CD4-positive, alpha-beta T cell treated with Interleukin-6 at 100 ng/mL for 8 hours (primary cell): Measurements from ENCODE around the gene TANC2.

Experiments
- DNase-seq: peaks from one replicate; pipeline ENCODE4 v3.0.0-alpha.2; 2020; ENCODE audit warnings: mixed read lengths, low spot score

TANC2 gene

DNA sequence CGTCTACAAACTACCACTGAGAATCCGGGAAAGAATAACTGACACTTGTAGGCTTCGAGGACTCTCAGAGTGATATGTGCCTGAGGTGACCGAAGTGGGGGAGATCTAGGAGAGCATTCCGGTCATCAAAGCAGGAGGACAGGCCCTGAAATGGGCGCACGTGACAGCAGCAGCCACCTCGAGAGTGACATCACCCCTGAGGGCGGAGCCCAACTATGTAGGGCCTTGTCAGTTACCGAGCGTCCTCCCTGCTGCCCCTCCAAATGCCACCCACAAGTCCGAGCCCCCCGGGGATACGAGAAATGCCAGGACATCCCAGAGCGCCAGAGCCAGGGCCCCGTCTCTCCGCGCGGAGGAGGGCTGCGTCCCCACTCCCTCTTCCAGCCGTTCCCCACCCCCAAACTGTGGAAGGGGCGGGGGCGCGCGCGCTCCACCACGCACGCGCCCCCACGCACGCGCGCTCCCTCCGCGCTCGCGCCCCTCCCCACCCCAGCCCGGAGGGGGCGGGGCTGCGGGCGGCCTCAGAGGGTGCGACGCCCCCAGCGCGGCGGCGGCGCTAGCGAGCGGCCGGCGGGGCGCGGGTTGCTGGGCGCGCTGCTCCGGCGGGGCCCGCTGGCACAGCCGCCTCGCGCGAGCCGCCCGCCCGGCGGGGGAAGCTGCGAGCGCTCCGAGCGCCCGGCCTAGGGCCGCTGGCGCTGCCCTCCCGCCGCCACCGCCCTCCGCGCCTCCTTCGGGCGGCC is at the start of gene TANC2:
Gene TANC2, plus strand, starts transcription at position 550 of the 740 bp plus-strand sequence. CDS start 43,325 bp downstream, outside the sequence.
- peak; percentile 79 for DNase-seq

- DNase-seq, result no peak
Observed at GRCh38 chr17:62916684-62917571, 49.1 kb upstream of the TANC2 start.

DNA sequence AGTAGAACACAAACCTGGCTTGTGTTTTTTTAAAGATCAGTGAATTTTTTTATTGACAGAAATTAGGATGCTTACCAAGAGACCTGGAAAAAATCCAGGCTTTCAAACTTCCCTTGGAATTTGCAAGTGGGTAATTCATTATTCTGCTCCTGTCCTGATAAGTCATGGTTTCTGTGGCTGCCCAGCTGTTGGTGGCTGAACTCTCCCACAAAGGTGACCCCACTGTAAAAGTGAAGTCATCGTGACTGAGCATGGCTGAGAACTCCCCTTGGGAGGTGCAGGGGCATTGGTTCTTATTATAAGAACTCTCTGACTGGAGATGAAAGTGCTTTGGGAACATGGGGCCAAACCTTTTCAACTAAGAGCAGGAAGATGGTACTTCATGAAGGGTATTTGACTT is 46.6 kb upstream of the TANC2 start:
- no peak for DNase-seq

DNA sequence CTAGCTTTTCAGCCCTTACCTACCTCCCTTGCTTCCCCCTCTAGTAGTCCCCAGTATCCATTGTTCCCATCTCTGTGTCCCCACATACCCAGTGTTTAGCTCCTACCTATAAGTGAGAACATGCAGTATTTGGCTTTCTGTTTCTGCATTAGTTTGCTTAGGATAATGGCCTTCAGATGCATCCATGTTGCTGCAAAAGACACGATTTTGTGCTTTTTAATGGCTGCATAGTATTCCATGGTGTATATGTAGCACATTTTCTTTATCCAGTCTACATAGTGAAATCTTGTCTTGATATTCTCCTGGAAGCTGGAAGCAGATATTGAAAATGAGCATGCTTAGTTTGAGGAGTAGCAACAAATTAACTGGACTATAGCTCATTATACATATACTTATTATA is 45.7 kb upstream of the TANC2 start:
- DNase-seq, result no peak

- DNase-seq, result no peak
Observed at GRCh38 chr17:62921817-62922216, 44.2 kb upstream of the TANC2 start.

DNA sequence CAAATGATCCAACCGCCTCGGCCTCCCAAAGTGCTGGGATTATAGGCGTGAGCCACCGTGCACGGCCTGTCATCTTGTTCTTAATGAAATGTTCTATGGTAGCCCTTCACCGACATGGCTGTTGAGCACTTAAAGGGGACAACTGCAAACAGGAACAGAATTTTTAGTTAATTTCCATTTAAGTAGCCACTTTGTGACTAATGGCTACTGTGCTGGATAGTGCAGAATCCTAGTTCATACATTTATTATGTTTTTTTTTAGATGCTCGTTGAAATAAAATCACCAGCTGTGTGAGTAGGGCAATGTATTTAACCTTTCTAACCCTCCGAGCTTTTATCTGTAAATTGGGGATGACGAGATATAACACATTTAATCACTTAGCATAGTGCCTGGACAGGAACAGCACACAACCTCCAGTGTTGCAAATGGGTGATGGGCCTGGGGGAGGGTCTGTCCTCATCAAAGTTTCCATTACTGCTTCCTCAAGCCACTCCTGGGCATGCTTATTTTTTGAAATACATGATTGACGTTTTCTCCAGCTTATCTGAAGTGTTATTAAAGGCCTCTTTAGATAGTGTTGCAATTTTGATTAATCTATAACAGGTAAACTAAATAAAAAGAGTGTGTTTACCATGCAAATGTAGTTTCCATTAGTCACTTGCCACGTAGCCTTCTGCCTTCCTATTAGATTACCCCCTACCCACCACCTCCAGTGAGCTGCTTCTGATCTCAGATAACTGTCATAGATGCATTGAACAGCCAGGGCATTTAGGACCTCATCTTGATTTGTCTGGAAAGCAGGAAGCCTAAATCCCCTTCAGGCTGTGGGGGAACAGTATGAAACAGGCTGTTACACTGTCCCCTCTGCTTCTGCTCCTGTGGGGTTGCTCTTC is 42.5 kb upstream of the TANC2 start:
- DNase-seq, result no peak

GRCh38 chr17:62925267-62925836 is 40.7 kb upstream of the TANC2 start:
- DNase-seq, result no peak

DNA sequence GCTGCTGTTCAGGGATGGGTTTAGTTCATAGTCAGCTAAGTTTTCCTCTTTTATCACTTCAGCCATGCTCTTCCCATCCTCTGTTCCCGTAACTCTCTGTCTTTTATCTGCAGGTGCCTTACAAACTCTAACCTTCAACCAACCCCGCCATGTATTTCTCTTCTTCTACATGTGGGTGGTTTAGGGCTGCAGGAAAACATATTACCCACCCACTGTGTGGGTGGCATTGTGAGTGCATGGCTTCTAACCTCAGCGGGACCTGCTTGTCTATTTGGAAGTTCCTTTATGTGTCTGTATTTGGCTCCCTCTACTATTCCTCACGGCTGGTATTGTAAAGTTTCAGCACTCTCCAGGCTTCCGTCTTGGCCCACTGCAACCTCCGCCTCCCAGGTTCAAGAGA is 39.0 kb upstream of the TANC2 start:
- DNase-seq, result no peak

DNA sequence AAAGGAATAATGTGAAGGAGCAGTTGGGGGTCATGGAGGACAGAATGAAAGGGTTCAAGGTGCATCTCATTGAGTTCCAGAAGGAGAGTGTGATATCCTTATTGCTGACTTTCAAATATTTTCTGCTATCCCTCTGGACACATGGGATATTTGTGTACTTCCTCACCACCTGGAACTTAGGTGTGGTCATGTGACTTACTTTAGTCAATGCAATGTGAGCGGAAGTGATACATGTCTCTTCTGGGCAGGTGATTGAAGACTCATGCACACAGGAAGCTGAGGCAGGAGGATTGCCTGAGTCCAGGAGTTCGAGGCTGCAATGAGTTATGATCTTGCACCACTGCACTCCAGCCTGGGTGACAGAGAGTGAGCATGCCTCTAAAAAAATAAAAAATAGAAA is 36.7 kb upstream of the TANC2 start:
- DNase-seq, result no peak

DNA sequence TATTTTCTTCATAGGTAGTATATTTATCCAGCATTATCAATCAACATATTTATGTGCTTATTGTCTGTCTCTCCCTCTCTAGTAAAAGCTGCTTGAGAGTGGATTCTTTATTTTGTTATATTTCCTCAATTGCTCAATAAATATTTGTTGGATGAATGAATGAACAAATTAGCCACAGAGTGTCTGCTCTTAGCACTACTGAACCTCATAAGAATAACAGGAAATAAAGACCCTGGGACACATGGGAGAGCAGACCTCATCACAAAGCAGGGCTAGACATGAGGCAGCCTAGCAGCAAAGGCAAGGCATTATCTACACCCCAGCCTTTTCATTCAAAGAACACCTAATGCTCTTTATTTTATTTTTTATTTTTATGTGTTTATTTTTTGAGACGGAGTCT is 34.9 kb upstream of the TANC2 start:
- DNase-seq, result no peak

DNA sequence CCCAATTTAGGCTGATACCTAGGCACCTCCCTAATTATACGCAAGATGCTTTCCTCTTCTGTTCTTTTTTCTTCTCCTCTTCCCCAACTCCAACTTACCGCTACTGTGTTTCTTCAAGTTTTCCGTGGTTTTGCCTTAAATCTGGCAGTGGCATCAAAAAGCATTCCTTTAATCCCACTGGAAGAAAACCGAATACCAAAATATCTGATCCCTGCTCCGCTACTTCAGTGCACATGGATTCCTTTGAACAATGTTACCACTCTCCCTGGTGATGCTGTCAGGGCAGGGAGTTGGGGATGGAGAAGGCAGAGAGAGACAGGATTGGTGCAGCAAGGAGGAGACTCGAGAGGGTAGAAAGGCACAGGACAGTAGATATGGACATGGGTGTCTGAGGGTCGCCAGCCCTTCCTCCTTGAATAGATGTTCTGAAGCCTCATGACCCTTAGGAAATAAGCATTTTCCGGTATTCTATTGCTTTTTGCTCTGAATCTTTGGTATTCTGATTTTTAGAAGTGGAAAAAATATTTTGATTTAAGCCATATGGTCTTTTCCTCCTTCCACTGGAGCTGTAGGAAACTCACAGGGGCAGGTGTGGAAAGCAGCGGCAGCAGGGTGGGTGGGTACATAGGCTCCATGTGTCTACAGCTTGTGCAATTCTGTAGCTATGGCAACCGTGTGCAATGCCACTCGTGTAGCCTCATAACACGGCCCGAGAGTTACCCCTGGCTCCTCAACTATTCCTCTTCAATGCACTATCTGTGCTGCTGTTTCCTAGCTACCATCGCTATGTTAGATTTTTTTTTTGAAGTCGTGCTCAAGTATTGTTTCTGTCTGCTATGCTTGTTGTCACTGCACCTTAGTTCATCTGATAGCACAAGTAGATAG is 32.3 kb upstream of the TANC2 start:
- DNase-seq, result no peak

DNA sequence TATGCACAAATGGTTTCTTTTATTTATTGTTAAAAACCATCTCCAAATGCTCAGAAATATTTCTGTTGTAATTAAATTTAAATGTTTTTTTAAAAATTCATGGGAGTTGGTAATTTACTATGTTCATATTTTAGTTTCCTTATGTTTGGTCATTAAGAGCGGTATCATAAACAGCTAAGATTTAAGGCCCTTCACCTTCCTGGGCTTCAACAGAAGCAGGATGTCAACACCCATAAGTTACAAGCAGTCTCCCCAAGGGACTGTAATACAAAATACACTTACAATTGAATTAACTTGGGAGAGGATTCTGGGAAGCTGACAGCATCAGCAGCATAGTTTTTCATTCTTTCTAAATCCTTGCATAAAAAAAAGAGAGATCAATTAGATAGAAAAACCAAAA is 30.9 kb upstream of the TANC2 start:
- no peak for DNase-seq

DNA sequence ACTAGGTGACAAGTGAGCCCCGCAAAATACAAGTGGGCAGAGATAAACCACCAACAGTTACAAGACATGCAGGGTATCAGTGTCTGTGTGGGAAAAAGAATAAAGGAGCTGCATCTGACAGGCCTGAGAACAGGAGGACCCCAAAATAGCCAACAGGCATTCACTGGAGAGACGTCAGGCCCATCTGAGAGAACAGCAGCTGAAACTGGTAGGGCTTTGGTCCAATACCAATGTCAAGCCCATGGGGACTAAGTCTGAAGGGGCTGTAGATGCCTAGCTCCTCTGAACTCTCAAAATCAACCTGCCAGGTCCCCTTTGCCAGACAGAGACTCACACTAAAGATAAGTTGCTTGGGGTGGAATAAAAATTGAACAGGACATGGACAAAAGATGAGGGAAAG is 30.5 kb upstream of the TANC2 start:
- no peak for DNase-seq

GRCh38 chr17:62937606-62938005 is 28.4 kb upstream of the TANC2 start:
- DNase-seq, result no peak

GRCh38 chr17:62941358-62941991 is 24.6 kb upstream of the TANC2 start:
- DNase-seq, result no peak

GRCh38 chr17:62948370-62948769 is 17.7 kb upstream of the TANC2 start:
- no peak for DNase-seq

GRCh38 chr17:62949036-62949435 is 17.0 kb upstream of the TANC2 start:
- DNase-seq, result no peak

DNA sequence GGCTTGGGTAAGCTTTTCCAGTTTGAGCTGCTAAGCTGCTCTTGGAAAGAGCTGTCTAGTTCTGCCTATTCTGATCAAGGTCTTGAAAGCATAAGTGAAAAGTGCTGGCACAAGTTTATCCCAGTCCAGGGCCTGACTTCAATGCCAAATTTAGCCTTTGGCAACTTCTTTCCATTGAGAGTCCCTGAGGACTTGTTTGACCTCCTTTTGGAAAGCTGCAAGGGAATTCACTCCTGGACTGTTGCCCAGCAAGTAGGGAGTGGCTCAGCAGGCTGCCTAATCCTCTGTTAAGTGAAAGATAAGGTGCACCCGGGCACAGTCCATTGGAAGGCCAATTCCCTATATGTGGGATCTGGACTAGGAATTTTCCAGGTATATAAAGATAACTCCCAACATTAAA is 16.0 kb upstream of the TANC2 start:
- no peak for DNase-seq

GRCh38 chr17:62955841-62956352 is 10.1 kb upstream of the TANC2 start:
- DNase-seq, result no peak

GRCh38 chr17:62963296-62963695 is 2.7 kb upstream of the TANC2 start:
- DNase-seq, result no peak
